ENCODE data around the gene ALX4.

ALX4 gene

GRCh38 chr11:44318369-44318768 lies 8.4 kb upstream of the ALX4 start:
- no peak for FAIRE-seq

GRCh38 chr11:44316659-44317240 lies 6.8 kb upstream of the ALX4 start:
- DNase-seq (ENCODE audit: insufficient read length, low spot score), result no peak
- FAIRE-seq, result no peak

More at GRCh38 chr11:44318369-44318768, 8.4 kb upstream of the ALX4 start:
- no peak for DNase-seq (ENCODE audit: insufficient read length, low spot score)

GRCh38 chr11:44315947-44316658 lies 6.2 kb upstream of the ALX4 start:
- DNase-seq (ENCODE audit: insufficient read length, low spot score), result no peak
- FAIRE-seq, result no peak

- DNase-seq (ENCODE audit: insufficient read length, low spot score) (no peak), FAIRE-seq (no peak)
These were observed 4.8 kb upstream of the ALX4 start for GRCh38 chr11:44314733-44315132.

GRCh38 chr11:44313761-44314489 lies 4.0 kb upstream of the ALX4 start:
- no peak for DNase-seq (ENCODE audit: insufficient read length, low spot score)
- no peak for FAIRE-seq

- DNase-seq (ENCODE audit: insufficient read length, low spot score) (no peak), FAIRE-seq (no peak)
These were observed 2.9 kb upstream of the ALX4 start for GRCh38 chr11:44312876-44313275.

GRCh38 chr11:44311339-44312261 lies 1.7 kb upstream of the ALX4 start:
- DNase-seq (ENCODE audit: insufficient read length, low spot score), result no peak
- no peak for FAIRE-seq

GRCh38 chr11:44310463-44311272 lies 729 bp upstream of the ALX4 start:
- FAIRE-seq, result no peak
- no peak for DNase-seq (ENCODE audit: insufficient read length, low spot score)

GRCh38 chr11:44310206-44310462 lies 195 bp upstream of the ALX4 start:
- FAIRE-seq (no peak), DNase-seq (ENCODE audit: insufficient read length, low spot score) (no peak)

- no peak for DNase-seq (ENCODE audit: insufficient read length, low spot score)
- FAIRE-seq, result no peak
These were observed 939 bp downstream of the ALX4 start for GRCh38 chr11:44308923-44309477.

- DNase-seq (ENCODE audit: insufficient read length, low spot score) (no peak), FAIRE-seq (no peak)
These were observed 1.6 kb downstream of the ALX4 start for GRCh38 chr11:44308256-44308922.

GRCh38 chr11:44307340-44308099 lies 2.4 kb downstream of the ALX4 start:
- DNase-seq (ENCODE audit: insufficient read length, low spot score) (no peak), FAIRE-seq (no peak)

- FAIRE-seq (no peak), DNase-seq (ENCODE audit: insufficient read length, low spot score) (no peak)
These were observed 3.1 kb downstream of the ALX4 start for GRCh38 chr11:44306918-44307244.

- no peak for FAIRE-seq
These were observed 3.7 kb downstream of the ALX4 start for GRCh38 chr11:44306052-44306917.

GRCh38 chr11:44305470-44306051 lies 4.4 kb downstream of the ALX4 start:
- DNase-seq (ENCODE audit: insufficient read length, low spot score) (no peak), FAIRE-seq (no peak)

More at GRCh38 chr11:44306052-44306917, 3.7 kb downstream of the ALX4 start:
- DNase-seq (ENCODE audit: insufficient read length, low spot score), result no peak

- no peak for DNase-seq (ENCODE audit: insufficient read length, low spot score)
- no peak for FAIRE-seq
These were observed 4.9 kb downstream of the ALX4 start for GRCh38 chr11:44305026-44305469.

Measured in GM19239 (cell line).